ENCODE data around the gene RAB17. TPM values are rescaled to one million over a fixed set of nuclear protein-coding genes. Genes with fewer than 3 reads are reported as not detected.
A peak's percentile ranks its signal among the peaks of the same experiment; 100 is the strongest.

RAB17 gene
- total and polyA plus RNA-seq, 7 donors = 0.33 to 48.8 (median 2.8) TPM

DNA sequence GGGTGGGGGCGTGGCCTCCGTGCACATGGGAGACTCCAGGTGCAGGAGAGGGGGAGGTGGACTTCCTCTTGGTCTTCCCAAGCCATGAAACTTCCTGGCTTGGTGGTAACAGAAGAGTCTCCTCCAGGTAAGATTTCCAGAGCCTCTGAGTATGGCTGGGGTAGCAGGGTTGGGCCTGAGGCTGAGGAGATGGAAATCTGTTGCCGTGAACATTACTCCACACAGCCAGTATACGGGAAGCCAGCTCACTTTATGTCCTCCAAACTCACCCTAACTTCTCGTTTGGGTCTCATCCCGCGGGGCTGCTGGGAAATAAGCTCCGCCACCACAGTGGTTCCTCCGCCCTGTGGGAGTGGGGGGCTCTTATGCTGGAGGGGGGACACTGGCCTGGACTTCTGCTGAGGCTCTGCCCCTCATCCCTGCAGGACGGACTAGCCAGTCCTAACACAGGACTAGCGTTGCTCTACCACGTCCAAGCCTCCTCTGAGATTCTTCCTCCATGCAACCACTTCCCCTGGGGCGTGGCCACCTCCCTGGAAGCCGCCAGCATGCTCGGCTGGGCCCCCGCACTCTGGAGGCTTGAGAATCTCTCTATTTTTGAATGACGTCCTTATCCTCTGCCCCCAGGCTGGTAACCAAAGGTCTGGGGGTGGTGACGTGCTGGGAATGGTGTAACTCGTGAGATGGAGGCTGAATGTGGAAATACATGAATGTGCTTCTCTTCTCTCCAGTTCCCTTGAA, 777 bp upstream of the RAB17 start:
- WGBS, 2 donors = 15 to 54% methylated on average over 19 of the region's 19 CpGs
- H3K4me3 ChIP-seq = no peak overlapping the region
- DNase-seq = no peak
- peak overlapping the region in 2 of 4 donors; percentile 22 to 70 for H3K27ac ChIP-seq
- peaks cover 0 to 38% (median 33%) of the 10 kb centered on the region in 4 donors for H3K4me1 ChIP-seq
- TF ChIP-seq EP300 (IDR thresholded peaks at IDR 0.05) (no peak), POLR2AphosphoS5 (IDR thresholded peaks at IDR 0.05) (no peak), POLR2A (IDR thresholded peaks at IDR 0.05) (no peak)
- TF ChIP-seq, protein P1, sequence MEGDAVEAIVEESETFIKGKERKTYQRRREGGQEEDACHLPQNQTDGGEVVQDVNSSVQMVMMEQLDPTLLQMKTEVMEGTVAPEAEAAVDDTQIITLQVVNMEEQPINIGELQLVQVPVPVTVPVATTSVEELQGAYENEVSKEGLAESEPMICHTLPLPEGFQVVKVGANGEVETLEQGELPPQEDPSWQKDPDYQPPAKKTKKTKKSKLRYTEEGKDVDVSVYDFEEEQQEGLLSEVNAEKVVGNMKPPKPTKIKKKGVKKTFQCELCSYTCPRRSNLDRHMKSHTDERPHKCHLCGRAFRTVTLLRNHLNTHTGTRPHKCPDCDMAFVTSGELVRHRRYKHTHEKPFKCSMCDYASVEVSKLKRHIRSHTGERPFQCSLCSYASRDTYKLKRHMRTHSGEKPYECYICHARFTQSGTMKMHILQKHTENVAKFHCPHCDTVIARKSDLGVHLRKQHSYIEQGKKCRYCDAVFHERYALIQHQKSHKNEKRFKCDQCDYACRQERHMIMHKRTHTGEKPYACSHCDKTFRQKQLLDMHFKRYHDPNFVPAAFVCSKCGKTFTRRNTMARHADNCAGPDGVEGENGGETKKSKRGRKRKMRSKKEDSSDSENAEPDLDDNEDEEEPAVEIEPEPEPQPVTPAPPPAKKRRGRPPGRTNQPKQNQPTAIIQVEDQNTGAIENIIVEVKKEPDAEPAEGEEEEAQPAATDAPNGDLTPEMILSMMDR (IDR thresholded peaks at IDR 0.05) = no peak
- no peaks in the 10 kb centered on the region for H3K9me3 ChIP-seq
- H3K27me3 ChIP-seq = no peaks in the 10 kb centered on the region
- H3K36me3 ChIP-seq = no peaks in the 10 kb centered on the region
- intact Hi-C loops (cut with DNase I) = no loop called here

- Histone ChIP-seq H3K36me3 (no peaks in the 10 kb centered on the region), H3K4me3 (no peak overlapping the region)
- intact Hi-C loops (cut with DNase I) = no loop called here
These were observed 2.4 kb downstream of the RAB17 start for GRCh38 chr2:237588044-237588696.

DNA sequence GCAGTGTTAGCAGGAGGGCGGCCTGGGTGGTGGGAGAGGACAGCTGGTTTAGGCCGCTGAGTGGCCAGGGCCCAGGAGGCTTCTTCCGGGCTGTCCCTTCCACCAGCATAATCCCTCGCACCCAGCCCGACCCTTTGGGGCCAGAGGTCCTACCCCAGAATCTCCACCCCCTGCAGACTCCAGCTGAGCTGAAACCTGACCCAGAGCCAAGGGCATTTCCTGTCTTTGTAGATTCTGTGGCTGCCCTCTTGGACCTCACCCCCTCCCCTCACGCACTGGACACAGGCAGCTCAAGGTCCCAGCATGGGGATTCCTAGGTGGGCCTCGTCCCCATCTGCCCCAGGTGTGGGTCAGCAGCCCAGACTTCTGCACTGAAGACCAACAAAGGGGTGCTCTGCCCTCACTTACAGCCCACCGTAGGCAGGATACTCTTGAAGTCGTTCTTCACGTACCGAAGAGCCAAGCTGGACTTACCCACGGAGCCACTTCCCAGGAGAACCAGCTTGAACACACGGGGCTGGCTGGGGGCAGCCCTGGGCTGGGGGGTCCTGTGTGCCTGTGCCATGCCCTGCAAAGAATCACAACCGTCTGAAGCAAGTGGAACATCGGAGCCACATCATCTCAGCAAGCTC, 4.8 kb downstream of the RAB17 start:
- intact Hi-C loops (cut with DNase I) = no loop called here
- TF ChIP-seq, protein P1 (IDR thresholded peaks at IDR 0.05) = no peak
- TF ChIP-seq POLR2A (IDR thresholded peaks at IDR 0.05) = no peak
- no peak for TF ChIP-seq EP300 (IDR thresholded peaks at IDR 0.05)
- TF ChIP-seq POLR2AphosphoS5 (IDR thresholded peaks at IDR 0.05) = no peak
- Histone ChIP-seq H3K27me3 (no peaks in the 10 kb centered on the region), H3K36me3 (no peaks in the 10 kb centered on the region), H3K4me3 (no peak overlapping the region), H3K4me1 (peaks cover 0 to 24% (median 17%) of the 10 kb centered on the region in 4 donors), H3K9me3 (no peaks in the 10 kb centered on the region), H3K27ac (no peak overlapping the region)
- 88 to 90% methylated on average over 15 of the region's 15 CpGs for WGBS, 2 donors
- DNase-seq = no peak

More at GRCh38 chr2:237588044-237588696, 2.4 kb downstream of the RAB17 start:
- peaks cover 0 to 13% (median 8%) of the 10 kb centered on the region in 4 donors for H3K4me1 ChIP-seq
- WGBS, 2 donors = 55 to 84% methylated on average over 9 of the region's 9 CpGs
- no peak overlapping the region for H3K27ac ChIP-seq
- no peaks in the 10 kb centered on the region for H3K27me3 ChIP-seq
- TF ChIP-seq, protein P1 (IDR thresholded peaks at IDR 0.05) = no peak
- TF ChIP-seq POLR2AphosphoS5 (IDR thresholded peaks at IDR 0.05) (no peak), EP300 (IDR thresholded peaks at IDR 0.05) (no peak), POLR2A (IDR thresholded peaks at IDR 0.05) (no peak)
- DNase-seq = no peak
- H3K9me3 ChIP-seq = no peaks in the 10 kb centered on the region

DNA sequence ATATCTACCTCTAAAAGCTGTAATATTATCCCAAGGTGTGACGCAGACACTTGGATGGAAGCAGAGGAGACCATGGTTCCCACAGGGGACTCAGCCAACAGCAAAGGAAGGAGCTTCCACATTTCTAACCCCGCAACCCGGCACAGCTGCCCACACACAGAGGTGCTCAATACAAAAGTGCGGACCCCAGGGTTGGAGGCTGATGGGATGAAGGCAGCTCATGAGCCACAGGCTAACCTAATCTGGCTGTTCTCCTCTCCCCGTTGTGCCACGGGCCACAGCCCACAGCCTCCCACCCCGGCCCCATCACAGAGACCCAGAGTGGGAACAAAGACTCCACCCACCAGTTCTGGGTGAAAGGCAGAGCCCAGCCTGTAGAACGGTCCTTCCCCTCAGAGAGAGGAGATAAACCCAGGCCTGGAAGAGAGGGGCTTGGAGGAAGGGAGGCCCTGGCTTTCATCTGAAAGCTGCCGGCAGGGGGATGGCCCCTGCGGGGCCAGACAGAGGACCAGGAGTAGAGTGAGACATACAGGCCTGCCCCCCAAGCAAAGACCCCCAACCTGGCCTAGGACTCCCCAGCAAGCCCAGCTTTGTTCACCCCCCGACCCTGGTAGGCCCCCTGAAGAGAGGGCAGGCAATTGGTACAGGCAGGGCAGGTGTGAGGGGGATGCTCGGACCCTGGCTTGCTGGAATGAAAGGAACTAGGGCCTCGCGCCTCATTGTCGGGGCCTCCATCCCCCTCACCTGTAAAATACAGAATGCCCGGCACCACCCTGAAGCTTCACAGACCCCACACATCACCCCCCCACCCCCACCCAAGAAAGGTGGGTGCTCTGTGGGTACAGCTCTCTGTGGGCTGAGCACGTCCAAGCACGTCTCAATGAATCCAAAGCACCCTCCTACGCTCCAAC, 6.9 kb downstream of the RAB17 start:
- TF ChIP-seq EP300 (IDR thresholded peaks at IDR 0.05) = no peak
- no peak for TF ChIP-seq POLR2AphosphoS5 (IDR thresholded peaks at IDR 0.05)
- TF ChIP-seq, protein P1 (IDR thresholded peaks at IDR 0.05) = no peak
- no peak for TF ChIP-seq POLR2A (IDR thresholded peaks at IDR 0.05)
- Histone ChIP-seq H3K36me3 (no peaks in the 10 kb centered on the region), H3K27me3 (no peaks in the 10 kb centered on the region), H3K4me1 (peaks cover 0 to 19% (median 13%) of the 10 kb centered on the region in 4 donors), H3K4me3 (no peak overlapping the region), H3K27ac (no peak overlapping the region), H3K9me3 (no peaks in the 10 kb centered on the region)
- intact Hi-C loops (cut with DNase I) = no loop called here
- DNase-seq = no peak
- WGBS, 2 donors = 91% methylated on average over 19 of the region's 19 CpGs
